Activated T-helper 2 cell treated with anti-CD3 and anti-CD28 coated beads, Interferon-gamma antibody, Interleukin-2, Interleukin-4, amounts not matched to agents 10 μg/mL and 5 μg/mL and 100 μg/mL, durations not matched to agents 14 hours and 24 hours and 36 hours (primary cell): ENCODE measurements around the gene PTCD3. TPM values are rescaled to one million over a fixed set of nuclear protein-coding genes. Genes with fewer than 3 reads are reported as not detected.

ENCODE experiments used
- DNase-seq: peaks from one replicate; pipeline ENCODE4 v3.0.0; 2021; ENCODE audit warnings: low spot score
- H3K27ac Mint-ChIP-seq: one replicate; pipeline ENCODE4 v1.8.0; 2021; ENCODE audit warnings: mixed read lengths
- H3K27me3 Mint-ChIP-seq: one replicate; pipeline ENCODE4 v1.8.0; 2021; ENCODE audit warnings: low read depth, mixed read lengths
- H3K36me3 Mint-ChIP-seq: one replicate; pipeline ENCODE4 v1.8.0; 2021; ENCODE audit warnings: low read depth, mixed read lengths
- H3K4me1 Mint-ChIP-seq: one replicate; pipeline ENCODE4 v1.8.0; 2021; ENCODE audit warnings: low read depth, mixed read lengths
- H3K4me3 Mint-ChIP-seq: one replicate; pipeline ENCODE4 v1.8.0; 2021; ENCODE audit warnings: low read depth, mild to moderate bottlenecking, moderate library complexity, mixed read lengths
- H3K9me3 Mint-ChIP-seq: one replicate; pipeline ENCODE4 v1.8.0; 2021; ENCODE audit warnings: mixed read lengths
- intact Hi-C: fragments of 100-400 bp; cut with micrococcal nuclease; formaldehyde crosslinking; loops from one replicate; pipeline ENCODE4 v1.15.1; 2023
- total RNA-seq: library from RNA; stranded (reverse); gene quantifications from 2 replicates; pipeline ENCODE4 v1.2.3, GENCODE V29; 2022

PTCD3 gene
- total RNA-seq, 1 donor from 2014 or later, result 195 TPM

DNA sequence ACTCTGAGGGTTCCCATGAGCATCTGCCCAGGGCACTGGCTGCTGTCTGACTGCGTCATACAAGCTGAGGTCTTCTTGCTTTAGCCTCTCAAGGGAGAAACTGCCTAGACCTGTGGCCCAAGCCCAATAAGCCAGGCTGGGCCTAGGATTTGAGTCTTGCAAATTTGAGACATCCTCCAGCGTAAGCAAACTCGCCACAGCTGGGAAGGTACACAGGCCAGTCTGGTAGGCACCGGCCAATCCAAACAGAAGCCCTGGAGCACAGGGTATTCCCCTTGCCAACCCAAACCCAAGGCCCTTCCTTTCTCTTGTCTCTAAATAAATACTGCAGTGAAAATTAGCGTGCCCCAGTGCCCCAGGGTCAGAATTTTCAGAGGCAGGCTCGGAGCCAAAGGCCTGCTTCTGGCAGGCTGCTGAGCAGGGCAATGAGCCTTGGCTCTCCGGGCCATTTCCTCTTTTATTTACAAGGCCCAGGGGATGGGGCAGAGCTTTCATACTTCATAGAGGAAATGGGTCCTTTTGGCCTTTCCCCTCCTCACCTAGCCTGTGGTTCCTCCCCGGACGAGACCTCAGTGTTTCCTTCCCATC is 33.7 kb upstream of the PTCD3 start:
- H3K4me3 Mint-ChIP-seq, result no peak overlapping the region
- no peak for DNase-seq
- H3K9me3 Mint-ChIP-seq, result no peaks in the 10 kb centered on the region
- H3K27ac Mint-ChIP-seq, result peak overlapping the region; percentile 5
- H3K4me1 Mint-ChIP-seq, result peaks cover 22% of the 10 kb centered on the region
- H3K27me3 Mint-ChIP-seq, result no peaks in the 10 kb centered on the region
- H3K36me3 Mint-ChIP-seq, result peaks cover 78% of the 10 kb centered on the region
- intact Hi-C loops, result no loop called here

DNA sequence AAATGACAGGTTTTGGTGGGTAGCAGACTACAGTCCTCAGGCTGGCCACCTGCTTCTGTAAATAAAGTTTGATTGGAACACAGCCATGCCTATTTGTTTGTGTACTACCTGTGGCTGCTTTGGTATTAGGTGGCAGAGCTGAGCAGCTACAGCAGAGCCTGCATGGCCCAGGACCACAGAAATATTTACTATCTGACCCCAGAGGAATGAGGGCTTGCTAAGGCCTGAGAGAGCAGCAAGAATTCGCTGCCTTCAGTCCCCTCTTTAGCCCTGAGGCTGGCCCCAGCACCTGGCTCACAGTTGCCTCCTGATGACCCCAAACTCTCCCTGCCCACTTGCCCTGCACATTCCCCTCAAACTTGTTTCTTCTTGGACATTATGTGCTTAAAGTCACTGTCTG is 32.8 kb upstream of the PTCD3 start:
- Mint-ChIP-seq H3K27me3 (no peaks in the 10 kb centered on the region), H3K4me1 (peaks cover 23% of the 10 kb centered on the region), H3K36me3 (peaks cover 79% of the 10 kb centered on the region), H3K4me3 (no peak overlapping the region), H3K9me3 (no peaks in the 10 kb centered on the region), H3K27ac (no peak overlapping the region)
- intact Hi-C loops, result no loop called here
- no peak for DNase-seq

DNA sequence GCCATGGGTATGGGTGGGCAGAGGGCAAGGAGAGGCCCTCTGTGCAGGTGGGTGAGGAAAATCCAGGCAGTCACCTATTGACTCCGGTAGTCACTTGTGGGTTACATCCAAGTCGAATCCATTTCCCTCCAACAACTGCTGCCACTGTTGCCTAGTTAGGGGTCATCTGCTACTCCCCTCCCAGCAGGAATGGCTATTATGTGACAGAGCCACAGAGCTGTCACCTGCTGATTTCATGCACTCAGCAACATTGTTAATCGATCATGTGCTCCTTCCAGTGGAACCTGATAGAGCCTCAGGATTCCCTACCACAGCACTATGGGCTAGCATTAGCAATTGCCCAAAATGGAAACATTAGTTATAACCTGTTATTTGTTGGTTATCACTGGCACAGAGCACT is 31.8 kb upstream of the PTCD3 start:
- peaks cover 84% of the 10 kb centered on the region for H3K36me3 Mint-ChIP-seq
- intact Hi-C loops, result no loop called here
- no peak overlapping the region for H3K27ac Mint-ChIP-seq
- H3K9me3 Mint-ChIP-seq, result no peaks in the 10 kb centered on the region
- H3K4me1 Mint-ChIP-seq, result peaks cover 30% of the 10 kb centered on the region
- no peaks in the 10 kb centered on the region for H3K27me3 Mint-ChIP-seq
- no peak for DNase-seq
- H3K4me3 Mint-ChIP-seq, result no peak overlapping the region

DNA sequence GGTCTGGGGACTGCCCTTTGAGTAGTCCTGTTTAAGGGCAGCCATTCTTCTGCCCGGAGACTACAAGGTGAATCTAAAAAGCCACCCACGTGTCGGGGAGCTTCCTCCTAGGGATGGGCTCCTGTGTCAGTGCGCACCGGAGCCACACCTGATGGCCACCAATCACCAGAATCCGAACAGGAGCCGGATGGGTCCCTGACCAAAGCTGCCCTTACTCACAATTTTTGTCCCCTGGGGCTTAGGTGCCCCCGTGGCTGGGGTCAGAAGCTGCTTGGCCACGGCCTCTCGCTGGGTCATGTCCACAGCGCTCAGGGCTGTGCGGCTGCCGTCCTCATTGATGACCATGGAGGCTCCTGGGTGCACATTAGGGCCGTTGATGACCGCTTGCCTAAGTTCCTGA is 31.2 kb upstream of the PTCD3 start:
- intact Hi-C loops, result no loop called here
- Mint-ChIP-seq H3K4me3 (no peak overlapping the region), H3K27me3 (no peaks in the 10 kb centered on the region), H3K27ac (no peak overlapping the region), H3K36me3 (peaks cover 82% of the 10 kb centered on the region), H3K4me1 (peaks cover 31% of the 10 kb centered on the region), H3K9me3 (no peaks in the 10 kb centered on the region)
- DNase-seq, result no peak

DNA sequence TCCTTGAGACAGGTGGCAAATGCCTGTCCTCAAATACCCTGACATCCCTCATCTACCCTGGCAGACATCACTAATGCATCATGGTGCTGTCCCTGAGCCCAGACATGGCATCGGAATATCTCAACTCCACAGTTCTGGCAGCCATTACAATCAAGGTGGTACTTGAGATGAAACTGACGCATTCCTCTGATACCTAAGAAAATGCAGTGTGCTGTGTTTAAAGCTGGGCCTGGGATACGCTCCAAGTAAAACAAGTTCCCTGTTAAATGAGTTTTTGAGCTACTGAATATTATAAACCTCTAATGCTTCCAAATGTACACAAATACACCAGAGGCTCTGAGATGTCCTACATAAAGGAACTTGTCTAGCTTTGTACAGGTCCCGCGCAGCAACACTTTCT is 30.1 kb upstream of the PTCD3 start:
- no peak overlapping the region for H3K4me3 Mint-ChIP-seq
- no peaks in the 10 kb centered on the region for H3K9me3 Mint-ChIP-seq
- intact Hi-C loops, result no loop called here
- DNase-seq, result no peak
- no peaks in the 10 kb centered on the region for H3K27me3 Mint-ChIP-seq
- H3K36me3 Mint-ChIP-seq, result peaks cover 82% of the 10 kb centered on the region
- H3K4me1 Mint-ChIP-seq, result peaks cover 40% of the 10 kb centered on the region
- no peak overlapping the region for H3K27ac Mint-ChIP-seq

DNA sequence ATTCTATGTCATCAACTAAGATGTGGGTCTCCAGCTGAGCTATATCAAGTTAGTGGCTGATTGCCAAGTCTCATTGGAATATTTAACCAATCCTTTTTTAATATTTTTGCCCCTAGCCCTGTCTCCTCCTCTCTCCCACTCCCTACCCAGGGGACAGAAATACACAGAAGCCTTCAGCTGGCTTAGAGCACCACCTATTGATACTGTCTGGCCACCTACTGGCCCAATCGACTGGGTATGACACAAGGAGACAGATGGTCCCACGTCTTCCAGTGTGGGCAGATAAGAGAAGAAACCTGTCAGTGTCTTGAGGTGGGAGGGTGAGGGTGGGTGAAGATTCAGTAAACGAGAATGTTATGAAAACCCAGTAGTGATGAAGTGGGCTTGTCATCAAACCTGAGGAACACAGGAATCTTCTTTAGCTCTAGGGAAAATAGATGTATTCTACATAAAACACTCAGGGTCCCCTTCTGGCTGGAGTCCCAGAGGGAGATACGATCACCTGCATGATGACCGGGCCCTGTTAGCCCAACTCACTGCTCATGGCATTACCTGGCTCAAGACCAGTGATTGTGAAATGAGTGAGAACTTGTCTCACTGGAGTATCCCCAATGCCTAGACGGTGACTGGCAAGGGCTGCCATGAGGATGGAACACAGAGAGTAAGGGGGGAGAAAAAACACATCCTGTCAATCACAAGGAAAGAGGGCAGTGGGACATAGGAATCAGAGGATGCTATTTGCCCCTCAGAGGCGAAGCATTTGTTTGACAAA is 27.1 kb upstream of the PTCD3 start:
- Mint-ChIP-seq H3K27me3 (no peaks in the 10 kb centered on the region), H3K9me3 (no peaks in the 10 kb centered on the region), H3K36me3 (peaks cover 69% of the 10 kb centered on the region), H3K27ac (no peak overlapping the region), H3K4me1 (peaks cover 40% of the 10 kb centered on the region), H3K4me3 (no peak overlapping the region)
- no peak for DNase-seq
- intact Hi-C loops, result no loop called here

DNA sequence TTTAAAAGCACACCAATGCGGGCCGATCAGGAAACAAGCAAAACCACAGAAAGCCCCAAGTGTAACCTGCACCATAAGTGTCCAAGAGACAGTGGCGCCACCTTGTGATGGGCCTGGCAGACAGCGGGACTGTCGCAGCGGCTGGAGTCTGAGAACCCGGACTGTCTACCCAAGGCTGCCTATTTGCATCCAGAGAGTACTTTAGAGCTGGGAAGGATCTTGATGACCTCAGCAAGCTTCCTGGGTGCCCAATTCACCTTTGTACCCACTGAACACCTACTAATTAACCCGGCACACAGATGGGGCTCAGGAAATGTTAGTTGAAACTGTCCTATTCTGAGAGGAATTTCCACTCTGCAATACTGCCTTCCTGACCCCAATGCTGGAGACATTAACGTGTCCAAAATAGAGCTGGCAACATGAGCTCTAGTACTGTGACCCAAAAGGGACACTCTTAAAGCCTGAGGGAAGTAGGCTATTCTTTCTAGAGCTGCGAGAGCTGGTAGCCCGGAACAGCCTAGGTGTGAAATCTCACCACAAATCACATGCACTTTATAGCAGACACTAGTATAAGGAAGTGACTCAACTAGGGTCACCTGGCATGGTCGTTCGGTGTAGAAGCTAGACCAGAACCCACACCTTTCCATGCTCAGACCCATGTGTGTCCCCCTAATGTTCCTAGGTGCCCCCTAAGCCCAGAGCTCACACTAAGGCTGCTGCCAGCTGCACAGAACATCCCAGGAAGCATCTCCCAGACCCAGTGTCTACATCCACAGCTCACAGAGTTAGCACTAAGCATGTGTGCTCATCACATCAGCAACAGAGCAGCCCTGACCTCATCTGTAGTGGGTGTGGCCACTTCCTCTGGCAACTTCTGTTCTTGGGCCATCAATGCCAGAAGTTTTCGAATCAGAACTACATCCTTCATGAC is 25.8 kb upstream of the PTCD3 start:
- no peaks in the 10 kb centered on the region for H3K9me3 Mint-ChIP-seq
- H3K36me3 Mint-ChIP-seq, result peaks cover 69% of the 10 kb centered on the region
- DNase-seq, result peak; percentile 74
- no peak overlapping the region for H3K27ac Mint-ChIP-seq
- H3K27me3 Mint-ChIP-seq, result no peaks in the 10 kb centered on the region
- H3K4me1 Mint-ChIP-seq, result peaks cover 40% of the 10 kb centered on the region
- H3K4me3 Mint-ChIP-seq, result no peak overlapping the region
- intact Hi-C loops, result loop anchor here (1.0 to 10.0 kb wide), 3 partner anchors 193 to 355 kb away; partner anchors contain the start of gene ST3GAL5

DNA sequence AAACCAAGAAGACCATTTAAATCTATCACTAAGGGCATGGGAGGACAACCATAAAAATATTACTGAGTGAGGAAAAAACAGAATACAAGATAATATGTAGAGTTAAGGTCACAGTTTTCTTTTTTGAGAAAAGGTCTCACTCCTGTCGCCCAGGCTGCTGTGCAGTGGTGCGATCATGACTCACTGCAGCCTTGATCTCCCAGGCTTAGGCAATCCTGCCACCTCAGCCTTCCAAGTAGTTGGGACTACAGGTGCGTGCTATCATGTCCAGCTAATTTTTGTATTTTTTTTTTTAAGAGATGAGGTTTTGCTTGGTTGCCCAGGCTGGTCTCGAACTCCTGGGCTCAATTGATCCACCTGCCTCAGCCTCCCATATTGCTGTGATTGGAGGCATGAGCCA is 24.3 kb upstream of the PTCD3 start:
- H3K9me3 Mint-ChIP-seq, result no peaks in the 10 kb centered on the region
- no peaks in the 10 kb centered on the region for H3K27me3 Mint-ChIP-seq
- H3K4me3 Mint-ChIP-seq, result no peak overlapping the region
- no peak for DNase-seq
- H3K4me1 Mint-ChIP-seq, result peaks cover 38% of the 10 kb centered on the region
- H3K36me3 Mint-ChIP-seq, result peaks cover 71% of the 10 kb centered on the region
- no peak overlapping the region for H3K27ac Mint-ChIP-seq
- intact Hi-C loops, result loop anchor here (5.0 to 10.0 kb wide), 2 partner anchors 194 to 357 kb away; partner anchors contain the start of gene ST3GAL5

DNA sequence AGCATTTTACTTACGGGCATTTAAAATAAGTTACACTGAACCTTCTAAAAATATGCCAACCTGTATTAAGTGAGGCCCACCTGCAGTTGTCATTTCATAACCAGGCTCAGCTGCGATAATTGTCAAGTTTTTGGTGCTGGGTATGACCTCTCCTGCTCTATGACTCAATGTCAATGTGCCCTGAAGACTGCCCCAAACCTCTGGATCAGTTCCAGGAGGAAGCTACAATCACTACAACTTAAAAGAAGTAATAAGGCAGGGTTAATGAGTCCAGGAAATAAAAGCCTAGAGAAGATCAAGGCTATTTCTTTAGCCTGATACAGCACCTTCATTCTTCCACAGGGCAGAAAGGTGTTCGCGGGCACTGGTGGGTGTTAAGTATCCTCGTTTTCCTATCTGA is 23.3 kb upstream of the PTCD3 start:
- DNase-seq, result no peak
- H3K4me3 Mint-ChIP-seq, result no peak overlapping the region
- peaks cover 64% of the 10 kb centered on the region for H3K36me3 Mint-ChIP-seq
- intact Hi-C loops, result loop anchor here (5.0 to 10.0 kb wide), 2 partner anchors 195 to 358 kb away; partner anchors contain the start of gene ST3GAL5
- peaks cover 28% of the 10 kb centered on the region for H3K4me1 Mint-ChIP-seq
- no peaks in the 10 kb centered on the region for H3K27me3 Mint-ChIP-seq
- no peak overlapping the region for H3K27ac Mint-ChIP-seq
- no peaks in the 10 kb centered on the region for H3K9me3 Mint-ChIP-seq

DNA sequence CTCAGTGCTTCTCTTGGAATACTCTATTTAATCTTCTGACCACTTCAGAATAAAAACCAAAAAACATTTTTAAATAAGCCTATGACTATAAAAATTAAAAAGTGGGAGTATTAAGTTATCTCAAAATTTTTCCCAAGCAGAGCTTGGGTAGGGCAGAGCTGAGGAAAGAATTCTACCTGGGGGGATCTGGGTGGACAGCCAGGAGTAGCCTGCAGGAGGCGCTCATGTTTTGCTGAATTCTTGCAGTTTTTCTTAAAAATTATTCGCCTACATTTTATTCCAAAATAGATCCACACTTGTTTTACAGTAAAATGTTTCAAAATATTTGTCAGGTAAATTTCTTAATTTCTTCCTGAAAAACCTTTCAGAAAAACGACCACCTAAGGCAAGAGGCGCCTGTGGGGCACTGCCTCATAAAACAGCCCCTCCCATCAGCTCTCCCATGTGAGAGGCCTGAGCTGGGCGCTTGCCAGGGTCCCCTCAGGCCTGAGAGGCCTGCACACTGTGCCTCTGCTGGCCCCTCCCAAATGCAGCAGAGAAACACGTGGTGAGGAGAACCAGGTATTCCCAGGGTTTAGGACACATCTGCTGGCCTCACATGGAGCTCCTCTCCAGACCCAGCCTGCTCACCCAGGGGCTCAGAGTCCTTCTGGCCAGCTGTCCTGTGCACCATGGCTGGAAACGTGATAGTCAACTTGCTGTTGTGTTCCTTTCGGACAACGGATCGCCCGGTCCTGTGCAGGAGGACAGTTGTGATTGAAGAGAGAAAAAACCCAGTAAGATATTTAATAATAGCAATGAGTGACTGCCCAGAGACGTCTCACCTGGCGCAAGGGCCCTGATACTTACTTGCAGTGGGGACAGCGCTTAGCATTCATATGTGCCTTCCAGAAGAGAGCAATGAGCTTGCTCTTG is 17.8 kb upstream of the PTCD3 start:
- no peaks in the 10 kb centered on the region for H3K27me3 Mint-ChIP-seq
- intact Hi-C loops, result loop anchor here (10.0 kb wide), 1 partner anchor 363 kb away; no protein-coding TSS in a partner anchor
- no peaks in the 10 kb centered on the region for H3K4me1 Mint-ChIP-seq
- H3K4me3 Mint-ChIP-seq, result no peak overlapping the region
- H3K27ac Mint-ChIP-seq, result no peak overlapping the region
- no peaks in the 10 kb centered on the region for H3K9me3 Mint-ChIP-seq
- H3K36me3 Mint-ChIP-seq, result peaks cover 53% of the 10 kb centered on the region
- no peak for DNase-seq

DNA sequence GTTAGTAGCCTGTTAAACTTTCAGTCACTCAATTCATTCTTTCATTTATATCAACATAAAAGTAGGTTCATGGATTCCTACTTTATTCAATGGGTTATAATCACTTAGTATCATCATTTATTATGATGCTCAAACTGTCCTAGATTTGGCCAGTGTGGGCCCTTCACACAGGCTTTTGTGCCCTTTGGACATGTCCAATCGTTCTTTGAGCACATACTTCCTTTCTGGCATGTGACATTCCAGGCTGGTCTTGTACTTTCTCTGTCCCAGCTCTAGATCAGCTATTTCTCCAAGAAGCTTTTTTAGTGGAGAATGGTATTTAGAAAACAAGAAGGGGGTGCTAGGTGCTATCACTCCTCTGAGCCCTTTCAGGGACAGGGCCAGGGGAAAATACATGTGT is 11.8 kb upstream of the PTCD3 start:
- Mint-ChIP-seq H3K27me3 (no peaks in the 10 kb centered on the region), H3K36me3 (peaks cover 65% of the 10 kb centered on the region), H3K9me3 (no peaks in the 10 kb centered on the region), H3K4me3 (no peak overlapping the region), H3K4me1 (peaks cover 7% of the 10 kb centered on the region), H3K27ac (no peak overlapping the region)
- intact Hi-C loops, result no loop called here
- DNase-seq, result no peak
